Motor neuron (in vitro differentiated cells): ENCODE measurements around the gene PPP2R5E. TPM values are rescaled to one million over a fixed set of nuclear protein-coding genes. Genes with fewer than 3 reads are reported as not detected.
A peak's percentile ranks its signal among the peaks of the same experiment; 100 is the strongest.

Experiments
- ATAC-seq, 8 experiments: fragments of 200-7000 bp; cut with Tn5 transposase; replicated peaks in 6 of 8; 2 replicates each; pipeline ENCODE4 v1.8.0; 2021; ENCODE audit warnings: mild to moderate bottlenecking in 8 of 8, moderate library complexity in 8 of 8
- H3K27ac ChIP-seq, 2 donors: fragments of 250-450 bp; sonication (Bioruptor Pico); 2 replicates each; pipeline ENCODE4 v1.9.0; 2021; ENCODE audit warnings: antibody characterized with exemption in 2 of 2, mild to moderate bottlenecking in 2 of 2, moderate library complexity in 1 of 2
- H3K4me1 ChIP-seq, 2 donors: fragments of 250-450 bp; sonication (Bioruptor Pico); replicated peaks in 1 of 2; 2 replicates each; pipeline ENCODE4 v1.6.1; 2021; ENCODE audit warnings: antibody characterized with exemption in 2 of 2, mild to moderate bottlenecking in 2 of 2, moderate library complexity in 1 of 2
- H3K4me3 ChIP-seq, 5 donors: fragments of 250-450 bp; sonication (Bioruptor Pico); 2 replicates each; pipeline ENCODE4 v1.9.0; 2021; ENCODE audit warnings: antibody characterized with exemption in 5 of 5, mild to moderate bottlenecking in 5 of 5, moderate library complexity in 4 of 5
- WGBS, 10 experiments: fragments of 450-650 bp; shearing (Covaris generic); methylation state at CpG; one replicate each; pipeline ENCODE4 v1.0.0; 2022; 5-methylcytosine and 5-hydroxymethylcytosine counted together
- in situ Hi-C, 9 experiments: fragments of 400-800 bp; cut with MboI; loops; one replicate each; pipeline ENCODE4 v1.15.0; 2021; ENCODE audit warnings: low sequenced_read_pairs in 9 of 9, low pct_unique_long_range_greater_than_20kb in 2 of 9; ENCODE audit not compliant: unreplicated experiment in 9 of 9
- total RNA-seq, 8 experiments: library from RNA; unstranded; fragments of 300-600 nt; gene quantifications; 2 replicates each; pipeline versions ENCODE4 v1.2.3 to v1.2.4, GENCODE V29; 2022

PPP2R5E gene
- total RNA-seq, 8 experiments from 2014 or later: 10.3 to 39.2 (median 27.6) TPM

DNA sequence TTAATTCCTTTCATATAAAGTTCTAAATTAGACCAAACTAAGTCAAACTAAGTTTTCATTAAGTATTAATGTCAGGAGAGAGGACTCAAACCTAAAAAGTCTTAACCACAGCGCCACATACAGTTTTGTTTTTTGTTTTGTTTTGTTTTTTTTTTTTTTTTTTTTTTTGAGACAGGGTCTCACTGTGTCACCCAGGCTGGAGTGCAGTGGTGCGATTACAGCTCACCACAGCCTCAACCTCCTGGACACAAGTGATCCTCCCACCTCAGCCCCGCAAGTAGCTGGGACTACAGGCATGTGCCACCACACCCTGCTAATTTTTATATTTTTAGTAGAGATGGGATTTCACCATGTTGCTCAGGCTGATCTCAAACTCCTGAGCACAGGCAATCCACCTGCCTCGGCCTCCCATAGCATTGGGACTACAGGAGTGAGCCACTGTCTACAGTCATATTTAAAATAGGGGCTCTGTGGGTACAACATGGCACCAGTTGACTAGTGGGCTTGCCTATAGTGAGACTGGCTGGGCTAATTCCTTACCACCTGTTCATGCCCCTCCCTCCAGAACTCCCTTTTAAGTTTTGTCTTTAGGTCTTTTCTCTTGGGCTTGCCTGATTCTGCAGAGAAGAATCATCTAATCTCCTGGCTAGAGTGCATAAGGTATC is 110.2 kb downstream of the PPP2R5E start:
- H3K27ac ChIP-seq: no peak overlapping the region
- H3K4me3 ChIP-seq: no peak overlapping the region
- in situ Hi-C loops: no loop called here
- 80 to 100% (median 97%) methylated on average over 1 to 3 of the region's 4 CpGs; no CpG with 5 or more reads in 1 of the 10 experiments for WGBS, 10 experiments
- ATAC-seq: no peak
- H3K4me1 ChIP-seq: peaks cover 0 to 4% of the 10 kb centered on the region in 2 donors

GRCh38 chr14:63432228-63432627 is 110.9 kb downstream of the PPP2R5E start:
- WGBS, 10 experiments: 66 to 93% (median 86%) methylated on average over 3 to 5 of the region's 5 CpGs; no CpG with 5 or more reads in 2 of the 10 experiments
- Histone ChIP-seq H3K27ac (no peak overlapping the region), H3K4me3 (no peak overlapping the region), H3K4me1 (peaks cover 0 to 4% of the 10 kb centered on the region in 2 donors)
- in situ Hi-C loops: no loop called here
- no peak for ATAC-seq

DNA sequence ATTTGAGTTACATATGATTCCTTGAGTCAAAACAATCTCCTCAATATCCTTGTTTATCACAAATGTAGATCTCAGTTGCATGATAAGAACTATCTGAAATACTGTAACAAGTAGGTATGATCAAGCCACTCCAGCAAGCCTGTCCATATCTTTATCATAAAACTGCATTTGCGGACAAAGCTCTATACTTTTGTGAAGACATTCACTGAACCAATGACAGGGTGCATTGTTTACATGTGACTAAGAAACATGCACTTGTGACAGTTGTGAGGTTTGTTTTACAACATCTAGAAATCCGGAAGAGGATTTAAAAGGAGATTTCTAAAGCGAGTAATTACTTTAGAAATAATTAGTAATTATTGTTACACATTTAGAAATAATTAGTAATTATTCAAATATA is 111.7 kb downstream of the PPP2R5E start:
- Histone ChIP-seq H3K4me1 (peaks cover 0 to under 1% of the 10 kb centered on the region in 2 donors), H3K4me3 (no peak overlapping the region), H3K27ac (no peak overlapping the region)
- ATAC-seq: no peak
- in situ Hi-C loops: no loop called here
- 60 to 100% (median 91%) methylated on average over 1 to 3 of the region's 3 CpGs for WGBS, 10 experiments

GRCh38 chr14:63428486-63428885 is 114.7 kb downstream of the PPP2R5E start:
- Histone ChIP-seq H3K4me1 (no peaks in the 10 kb centered on the region), H3K4me3 (no peak overlapping the region), H3K27ac (no peak overlapping the region)
- in situ Hi-C loops: no loop called here
- 56 to 100% (median 90%) methylated on average over 1 of the region's 1 CpG; no CpG with 5 or more reads in 2 of the 10 experiments for WGBS, 10 experiments
- no peak for ATAC-seq

DNA sequence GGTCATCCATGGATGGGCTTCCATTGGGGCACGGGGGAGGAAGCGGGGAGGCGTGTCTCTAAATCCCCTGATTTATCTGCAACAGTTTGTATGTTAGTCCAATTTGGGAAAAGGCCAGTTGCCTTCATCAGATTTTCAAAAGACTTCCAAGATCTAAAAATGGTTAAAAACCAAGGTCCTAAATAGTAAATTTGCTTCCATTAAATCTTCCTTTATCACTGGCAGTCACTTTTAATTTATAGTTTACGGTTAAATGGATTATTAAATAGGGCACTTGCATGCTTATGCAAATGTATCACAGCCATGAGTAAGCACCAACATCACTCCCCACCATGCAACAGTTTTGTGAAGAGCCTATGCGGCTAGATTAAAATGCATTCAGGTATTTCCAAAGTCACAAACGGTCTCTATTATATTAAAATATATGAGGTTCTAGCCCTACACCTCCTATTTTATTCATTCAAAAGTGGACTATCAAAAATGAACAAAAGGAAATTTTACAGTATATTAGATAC is 116.3 kb downstream of the PPP2R5E start:
- WGBS, 10 experiments: 70 to 92% (median 87%) methylated on average over 2 to 6 of the region's 6 CpGs; no CpG with 5 or more reads in 1 of the 10 experiments
- Histone ChIP-seq H3K4me1 (no peaks in the 10 kb centered on the region), H3K4me3 (no peak overlapping the region), H3K27ac (no peak overlapping the region)
- ATAC-seq: peak in 2 of 8 experiments; percentile 34 to 52
- in situ Hi-C loops: no loop called here

- no peak overlapping the region for H3K4me3 ChIP-seq
Observed at GRCh38 chr14:63423889-63424288, 119.3 kb downstream of the PPP2R5E start.

DNA sequence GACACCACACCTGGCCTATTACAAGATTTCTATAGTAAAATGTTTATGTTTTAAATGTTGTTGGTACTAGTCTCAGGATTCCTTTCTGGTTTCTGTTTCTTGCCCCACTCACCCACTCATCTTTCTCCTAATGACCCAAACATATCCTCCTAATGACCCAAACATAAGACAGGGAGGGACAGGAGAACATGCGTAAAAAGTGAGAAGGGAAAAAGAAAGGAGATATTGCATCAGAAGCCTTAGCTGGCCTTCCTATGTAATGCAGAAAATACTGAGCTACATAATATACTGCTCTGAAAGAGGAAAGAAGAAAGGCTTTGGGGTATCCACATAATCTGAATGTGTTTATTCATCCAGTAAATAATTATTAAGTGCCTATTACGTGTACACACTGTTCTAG is 119.8 kb downstream of the PPP2R5E start:
- in situ Hi-C loops: no loop called here
- WGBS, 10 experiments: 79 to 100% (median 92%) methylated on average over 1 to 2 of the region's 2 CpGs; no CpG with 5 or more reads in 4 of the 10 experiments
- no peak for ATAC-seq
- H3K4me1 ChIP-seq: no peaks in the 10 kb centered on the region
- H3K27ac ChIP-seq: no peak overlapping the region
- no peak overlapping the region for H3K4me3 ChIP-seq

More at GRCh38 chr14:63423889-63424288, 119.3 kb downstream of the PPP2R5E start:
- in situ Hi-C loops: no loop called here
- Histone ChIP-seq H3K4me1 (no peaks in the 10 kb centered on the region), H3K27ac (no peak overlapping the region)
- WGBS, 10 experiments: 86 to 100% (median 96%) methylated on average over 1 to 4 of the region's 4 CpGs
- no peak for ATAC-seq

GRCh38 chr14:63421919-63422318 is 121.3 kb downstream of the PPP2R5E start:
- Histone ChIP-seq H3K27ac (no peak overlapping the region), H3K4me1 (no peaks in the 10 kb centered on the region), H3K4me3 (no peak overlapping the region)
- WGBS, 10 experiments: 50 to 100% (median 82%) methylated on average over 1 to 3 of the region's 3 CpGs; no CpG with 5 or more reads in 3 of the 10 experiments
- ATAC-seq: no peak
- in situ Hi-C loops: no loop called here

DNA sequence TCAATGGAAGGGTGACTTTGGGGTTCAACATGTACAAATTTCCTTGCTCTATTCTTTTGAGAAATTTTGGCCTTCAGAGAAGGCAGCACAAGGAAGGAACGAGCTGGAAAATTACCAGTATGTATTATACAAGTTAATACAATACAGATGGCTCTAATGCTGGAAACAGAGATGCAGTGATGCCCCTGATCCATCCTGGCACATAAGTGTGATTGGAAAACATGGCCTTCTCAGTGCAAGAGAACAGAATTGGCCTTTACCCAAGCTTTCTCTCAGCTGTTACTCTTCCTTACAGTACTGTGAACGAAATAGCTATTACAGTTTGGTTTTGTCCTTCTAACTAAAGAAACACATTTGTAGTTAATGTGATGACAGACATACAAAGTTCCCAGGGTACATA is 122.0 kb downstream of the PPP2R5E start:
- no peak for ATAC-seq

GRCh38 chr14:63418020-63418419 is 125.2 kb downstream of the PPP2R5E start:
- in situ Hi-C loops: no loop called here
- Histone ChIP-seq H3K4me3 (no peak overlapping the region), H3K4me1 (no peaks in the 10 kb centered on the region), H3K27ac (no peak overlapping the region)
- 49 to 100% (median 74%) methylated on average over 1 to 3 of the region's 3 CpGs; no CpG with 5 or more reads in 2 of the 10 experiments for WGBS, 10 experiments
- no peak for ATAC-seq

More for the DNA sequence above, 122.0 kb downstream of the PPP2R5E start:
- in situ Hi-C loops: no loop called here
- H3K27ac ChIP-seq: no peak overlapping the region
- H3K4me3 ChIP-seq: no peak overlapping the region
- WGBS, 10 experiments: 0 to 100% (median 84%) methylated on average over 1 to 2 of the region's 2 CpGs; no CpG with 5 or more reads in 2 of the 10 experiments
- H3K4me1 ChIP-seq: no peaks in the 10 kb centered on the region

DNA sequence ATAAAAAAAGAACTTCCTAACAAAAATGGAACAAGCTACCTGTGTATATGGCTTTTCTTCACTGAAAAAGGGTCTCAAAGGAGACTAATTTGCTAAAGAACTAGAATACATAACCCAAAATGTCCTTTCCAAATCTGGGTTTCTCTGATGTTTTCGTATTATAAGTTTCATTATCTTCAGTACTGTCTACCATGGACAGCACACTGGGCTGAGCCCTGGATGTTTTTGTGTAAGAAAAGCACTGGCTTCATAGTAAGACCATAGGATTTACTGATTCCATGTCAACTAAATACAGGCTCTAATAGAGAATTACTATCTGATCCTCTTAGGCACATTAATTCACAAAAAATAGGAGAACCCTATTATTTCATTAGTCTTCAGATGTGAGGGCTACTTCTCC is 130.2 kb downstream of the PPP2R5E start:
- in situ Hi-C loops: no loop called here
- ATAC-seq: no peak
- no peak overlapping the region for H3K4me3 ChIP-seq
- H3K27ac ChIP-seq: no peak overlapping the region
- H3K4me1 ChIP-seq: no peaks in the 10 kb centered on the region
- WGBS, 10 experiments: 13 to 100% (median 77%) methylated on average over 1 of the region's 1 CpG; no CpG with 5 or more reads in 2 of the 10 experiments

DNA sequence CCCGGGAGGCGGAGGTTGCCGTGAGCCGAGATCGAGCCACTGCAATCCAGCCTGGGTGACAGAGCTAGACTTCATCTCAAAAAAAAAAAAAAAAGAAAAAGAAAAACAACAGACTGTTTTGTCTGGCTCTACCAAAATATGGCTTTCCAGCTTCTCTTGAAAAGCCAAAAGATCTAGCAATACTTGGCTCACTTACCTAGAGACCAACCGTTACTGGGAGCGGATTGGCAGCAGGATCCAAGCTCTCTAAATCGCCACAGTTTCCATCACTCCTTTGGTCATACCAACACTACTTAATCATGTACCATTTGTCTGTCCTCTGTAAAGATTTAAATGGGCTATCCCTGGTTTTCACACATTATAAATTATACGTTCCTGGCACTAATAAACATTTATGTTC is 136.8 kb downstream of the PPP2R5E start:
- Histone ChIP-seq H3K27ac (no peak overlapping the region), H3K4me1 (peaks cover 0 to 4% of the 10 kb centered on the region in 2 donors), H3K4me3 (no peak overlapping the region)
- WGBS, 10 experiments: 84 to 100% (median 100%) methylated on average over 1 to 9 of the region's 9 CpGs; no CpG with 5 or more reads in 1 of the 10 experiments
- in situ Hi-C loops: no loop called here
- no peak for ATAC-seq

GRCh38 chr14:63405715-63406114 is 137.5 kb downstream of the PPP2R5E start:
- ATAC-seq: no peak
- no peak overlapping the region for H3K4me3 ChIP-seq
- in situ Hi-C loops: no loop called here
- H3K4me1 ChIP-seq: peaks cover 0 to 4% of the 10 kb centered on the region in 2 donors
- H3K27ac ChIP-seq: no peak overlapping the region

DNA sequence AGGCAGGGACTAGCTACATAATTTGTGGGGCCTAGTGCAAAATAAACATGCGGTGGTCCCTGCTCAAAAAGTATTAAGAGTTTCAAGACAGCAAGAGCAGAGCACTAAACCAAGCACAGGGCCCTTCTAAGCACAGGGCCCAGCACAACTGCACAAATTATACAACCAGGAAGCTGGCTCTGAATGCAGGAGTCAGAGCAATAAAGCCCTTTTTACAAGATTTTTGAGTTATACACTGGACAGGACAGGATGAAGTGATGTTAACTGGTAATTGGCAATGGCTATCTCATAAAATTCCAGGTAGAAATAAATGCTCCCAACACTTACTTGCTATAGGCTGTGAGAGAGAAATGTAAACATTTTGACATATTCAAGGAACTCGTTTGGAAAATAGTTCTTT is 138.3 kb downstream of the PPP2R5E start:
- in situ Hi-C loops: no loop called here
- Histone ChIP-seq H3K27ac (no peak overlapping the region), H3K4me3 (no peak overlapping the region), H3K4me1 (peaks cover 0 to 4% of the 10 kb centered on the region in 2 donors)
- WGBS, 10 experiments: 57 to 100% (median 92%) methylated on average over 1 to 2 of the region's 2 CpGs; no CpG with 5 or more reads in 1 of the 10 experiments
- no peak for ATAC-seq
